Thymus (tissue), 11 donors: Measurements from ENCODE around the gene SSBP4. TPM values are rescaled to one million over a fixed set of nuclear protein-coding genes. Genes with fewer than 3 reads are reported as not detected.

Source experiments
- DNase-seq, 9 donors: peaks; one replicate each; pipeline ENCODE4 v3.0.0-alpha.2; 2013; ENCODE audit warnings: low spot score in 9 of 9, low read depth in 6 of 9, missing footprints in 1 of 9
- H3K27ac ChIP-seq, 2 donors: one replicate each; pipeline ENCODE4 v1.5.1; 2013; ENCODE audit warnings: control low read depth in 1 of 2, low read depth in 1 of 2, low read length in 1 of 2, mild to moderate bottlenecking in 1 of 2, moderate library complexity in 1 of 2
- H3K27me3 ChIP-seq, 2 donors: one replicate each; pipeline ENCODE4 v1.5.1; 2013; ENCODE audit warnings: low read length in 1 of 2; ENCODE audit not compliant: control insufficient read depth in 2 of 2, insufficient read depth in 1 of 2
- H3K36me3 ChIP-seq, 2 donors: one replicate each; pipeline ENCODE4 v1.5.1; 2013; ENCODE audit warnings: low read length in 1 of 2, mild to moderate bottlenecking in 1 of 2, moderate library complexity in 1 of 2; ENCODE audit not compliant: control insufficient read depth in 2 of 2, insufficient read depth in 2 of 2
- H3K4me1 ChIP-seq, 2 donors: one replicate each; pipeline ENCODE4 v1.5.1; 2013; ENCODE audit warnings: low read length in 2 of 2; ENCODE audit not compliant: control insufficient read depth in 2 of 2, insufficient read depth in 2 of 2
- H3K4me3 ChIP-seq, 2 donors: one replicate each; pipeline ENCODE4 v1.5.1; 2013; ENCODE audit warnings: low read length in 2 of 2, control low read depth in 1 of 2, mild to moderate bottlenecking in 1 of 2
- H3K9me3 ChIP-seq, 2 donors: one replicate each; pipeline ENCODE4 v1.5.1; 2013; ENCODE audit warnings: low read length in 1 of 2, mild to moderate bottlenecking in 1 of 2; ENCODE audit not compliant: control insufficient read depth in 2 of 2, insufficient read depth in 1 of 2
- WGBS: extraction: QIAGEN DNeasy Blood & Tissue Kit; methylation state at CpG from one replicate; pipeline ENCODE4 v1.1.7; 2013; 5-methylcytosine and 5-hydroxymethylcytosine counted together
- polyA plus RNA-seq: library from polyadenylated mRNA; stranded (reverse); fragments of 200-250 nt; gene quantifications from one replicate; pipeline ENCODE4 v1.2.3, GENCODE V29; 2013
- total RNA-seq: library from RNA; stranded (reverse); fragments of 120-200 nt; gene quantifications from one replicate; pipeline ENCODE4 v1.2.4, GENCODE V29; 2013
- donor health status: healthy.

Gene SSBP4
- total and polyA plus RNA-seq, 2 donors: 47.3 to 50.3 TPM

- no peak for DNase-seq
- Histone ChIP-seq H3K9me3 (no peaks in the 10 kb centered on the region), H3K4me3 (no peak overlapping the region), H3K27ac (no peak overlapping the region), H3K4me1 (peaks cover 6 to 29% of the 10 kb centered on the region in 2 donors), H3K36me3 (peaks cover 28 to 30% of the 10 kb centered on the region in 2 donors), H3K27me3 (no peaks in the 10 kb centered on the region)
- 95% methylated on average over 6 of the region's 6 CpGs for WGBS
These were observed 46.8 kb downstream of the SSBP4 start for GRCh38 chr19:18465964-18466339.

- Histone ChIP-seq H3K36me3 (peaks cover 24 to 29% of the 10 kb centered on the region in 2 donors), H3K9me3 (no peaks in the 10 kb centered on the region), H3K27ac (no peak overlapping the region), H3K4me3 (no peak overlapping the region), H3K27me3 (no peaks in the 10 kb centered on the region), H3K4me1 (peaks cover 6 to 29% of the 10 kb centered on the region in 2 donors)
- 97% methylated on average over 11 of the region's 11 CpGs for WGBS
- DNase-seq: no peak
These were observed 47.2 kb downstream of the SSBP4 start for GRCh38 chr19:18466354-18466753.

DNA sequence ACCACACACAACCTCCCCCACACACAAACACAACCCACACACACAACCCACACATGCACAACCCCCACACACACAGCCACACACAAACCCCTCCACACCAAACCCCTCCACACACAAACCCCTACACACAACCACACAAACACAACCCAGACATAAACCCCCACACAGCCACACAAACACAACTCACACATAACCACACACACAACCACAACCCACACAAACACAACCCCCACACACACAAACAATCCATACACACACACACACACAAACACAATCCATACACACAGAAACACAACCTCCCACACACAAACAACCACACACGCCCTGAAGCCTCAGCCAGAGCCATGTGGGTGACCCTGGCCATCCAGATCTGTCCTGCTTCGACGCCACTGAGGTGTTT, 48.8 kb downstream of the SSBP4 start:
- Histone ChIP-seq H3K9me3 (no peaks in the 10 kb centered on the region), H3K27ac (no peak overlapping the region), H3K4me3 (no peak overlapping the region), H3K4me1 (peaks cover 6 to 29% of the 10 kb centered on the region in 2 donors), H3K36me3 (peaks cover 19 to 26% of the 10 kb centered on the region in 2 donors), H3K27me3 (no peaks in the 10 kb centered on the region)
- 97% methylated on average over 3 of the region's 3 CpGs for WGBS
- DNase-seq: no peak

DNA sequence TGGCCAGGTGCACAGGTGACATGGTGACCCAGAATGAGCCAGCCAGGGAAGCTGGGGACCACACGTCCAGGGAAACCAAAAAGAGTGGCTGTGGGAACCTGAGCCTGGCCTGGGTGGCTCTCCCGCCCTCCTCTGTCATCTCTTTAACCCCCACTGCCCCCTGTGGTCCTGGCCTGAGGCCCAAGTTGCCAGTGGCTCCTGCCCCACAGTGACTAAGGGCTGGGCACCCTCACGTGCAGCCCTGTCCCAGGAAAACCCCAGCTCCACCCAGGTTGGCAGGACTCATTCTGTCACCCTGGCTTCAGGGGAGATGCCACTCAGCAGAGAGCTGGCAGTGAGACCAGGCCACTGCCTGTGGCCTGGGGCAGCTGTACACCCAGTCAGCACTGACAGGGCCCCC, 49.3 kb downstream of the SSBP4 start:
- Histone ChIP-seq H3K9me3 (no peaks in the 10 kb centered on the region), H3K4me1 (peaks cover 6 to 29% of the 10 kb centered on the region in 2 donors), H3K27me3 (no peaks in the 10 kb centered on the region), H3K27ac (no peak overlapping the region), H3K36me3 (peaks cover 19 to 26% of the 10 kb centered on the region in 2 donors), H3K4me3 (no peak overlapping the region)
- DNase-seq: no peak
- 91% methylated on average over 3 of the region's 3 CpGs for WGBS

- Histone ChIP-seq H3K9me3 (no peaks in the 10 kb centered on the region), H3K4me1 (peaks cover 6 to 27% of the 10 kb centered on the region in 2 donors), H3K27ac (no peak overlapping the region), H3K27me3 (no peaks in the 10 kb centered on the region), H3K36me3 (peaks cover 19 to 25% of the 10 kb centered on the region in 2 donors), H3K4me3 (no peak overlapping the region)
- whole genome bisulfite sequencing: 81% methylated on average over 28 of the region's 28 CpGs
- peak in 3 of 9 donors; percentile 30 to 44 (median 41) for DNase-seq
These were observed 50.1 kb downstream of the SSBP4 start for GRCh38 chr19:18469069-18469846.

GRCh38 chr19:18470787-18471186, 51.6 kb downstream of the SSBP4 start:
- no peak for DNase-seq
- no peaks in the 10 kb centered on the region for H3K9me3 ChIP-seq
- WGBS: 87% methylated on average over 2 of the region's 2 CpGs
- H3K4me1 ChIP-seq: peaks cover 2 to 14% of the 10 kb centered on the region in 2 donors
- no peak overlapping the region for H3K4me3 ChIP-seq
- no peak overlapping the region for H3K27ac ChIP-seq
- H3K36me3 ChIP-seq: peaks cover 4 to 17% of the 10 kb centered on the region in 2 donors
- no peaks in the 10 kb centered on the region for H3K27me3 ChIP-seq

DNA sequence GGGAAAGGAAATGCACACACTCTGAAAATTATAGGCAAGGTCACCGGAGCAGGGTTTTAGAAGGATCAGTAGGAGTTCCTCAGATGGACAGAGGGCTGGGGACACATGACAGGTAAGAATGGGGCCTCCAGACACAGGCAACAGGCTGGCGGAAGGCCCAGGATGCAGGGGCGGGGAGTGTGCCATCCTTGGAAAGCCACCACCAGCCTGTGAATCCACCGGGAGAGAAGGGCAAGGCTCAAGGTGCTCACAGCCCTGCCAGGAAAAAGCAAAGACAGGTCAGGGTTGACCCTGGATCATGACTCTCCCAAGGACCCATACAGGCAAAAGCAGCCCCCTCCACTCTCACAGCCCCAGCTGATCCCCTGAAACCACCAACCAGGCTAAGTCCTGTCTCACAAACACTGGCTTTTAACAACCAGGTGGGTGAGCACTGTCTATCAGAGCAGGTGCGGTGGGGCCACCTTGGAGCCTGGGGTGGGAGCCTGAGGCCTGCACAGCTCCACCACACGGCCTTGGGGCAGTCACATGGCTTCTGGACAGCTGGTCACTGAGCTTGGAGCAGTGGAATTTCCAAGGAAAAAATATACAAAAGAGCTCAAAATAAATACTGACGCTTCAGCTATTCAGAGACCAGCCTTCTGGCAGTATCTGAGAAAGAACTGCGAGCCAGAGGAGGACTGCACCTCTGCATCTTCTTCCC, 54.0 kb downstream of the SSBP4 start:
- no peak for DNase-seq
- no peak overlapping the region for H3K27ac ChIP-seq
- H3K36me3 ChIP-seq: peaks cover 0 to 17% of the 10 kb centered on the region in 2 donors
- H3K4me1 ChIP-seq: peaks cover 2 to 18% of the 10 kb centered on the region in 2 donors
- H3K4me3 ChIP-seq: no peak overlapping the region
- WGBS: 85% methylated on average over 8 of the region's 8 CpGs
- no peaks in the 10 kb centered on the region for H3K27me3 ChIP-seq
- no peaks in the 10 kb centered on the region for H3K9me3 ChIP-seq

GRCh38 chr19:18473706-18474087, 54.5 kb downstream of the SSBP4 start:
- 97% methylated on average over 8 of the region's 8 CpGs for WGBS
- peaks cover 3 to 21% of the 10 kb centered on the region in 2 donors for H3K4me1 ChIP-seq
- no peak overlapping the region for H3K27ac ChIP-seq
- no peaks in the 10 kb centered on the region for H3K27me3 ChIP-seq
- no peaks in the 10 kb centered on the region for H3K9me3 ChIP-seq
- no peak for DNase-seq
- no peak overlapping the region for H3K4me3 ChIP-seq
- peaks cover 0 to 17% of the 10 kb centered on the region in 2 donors for H3K36me3 ChIP-seq

- peaks cover 6 to 19% of the 10 kb centered on the region in 2 donors for H3K4me1 ChIP-seq
- no peaks in the 10 kb centered on the region for H3K27me3 ChIP-seq
- no peak overlapping the region for H3K4me3 ChIP-seq
- no peak overlapping the region for H3K27ac ChIP-seq
- no peak for DNase-seq
- peaks cover 0 to 17% of the 10 kb centered on the region in 2 donors for H3K36me3 ChIP-seq
- WGBS: 90% methylated on average over 13 of the region's 13 CpGs
- no peaks in the 10 kb centered on the region for H3K9me3 ChIP-seq
These were observed 55.2 kb downstream of the SSBP4 start for GRCh38 chr19:18474366-18474887.
